NOMO-1 (cell line): ENCODE measurements around the gene STAT4.
"Not testable (repeated sequence)": the region's sequence is repeated elsewhere in the genome, so short reads cannot be mapped to it uniquely, and the experiment has no call there.

Experiments used
- DNase-seq, 2 experiments: peaks; one replicate each; lab custom pipeline; 2025; ENCODE audit not compliant: unreplicated experiment in 2 of 2; lab: John Stamatoyannopoulos, UW

The STAT4 gene

DNA sequence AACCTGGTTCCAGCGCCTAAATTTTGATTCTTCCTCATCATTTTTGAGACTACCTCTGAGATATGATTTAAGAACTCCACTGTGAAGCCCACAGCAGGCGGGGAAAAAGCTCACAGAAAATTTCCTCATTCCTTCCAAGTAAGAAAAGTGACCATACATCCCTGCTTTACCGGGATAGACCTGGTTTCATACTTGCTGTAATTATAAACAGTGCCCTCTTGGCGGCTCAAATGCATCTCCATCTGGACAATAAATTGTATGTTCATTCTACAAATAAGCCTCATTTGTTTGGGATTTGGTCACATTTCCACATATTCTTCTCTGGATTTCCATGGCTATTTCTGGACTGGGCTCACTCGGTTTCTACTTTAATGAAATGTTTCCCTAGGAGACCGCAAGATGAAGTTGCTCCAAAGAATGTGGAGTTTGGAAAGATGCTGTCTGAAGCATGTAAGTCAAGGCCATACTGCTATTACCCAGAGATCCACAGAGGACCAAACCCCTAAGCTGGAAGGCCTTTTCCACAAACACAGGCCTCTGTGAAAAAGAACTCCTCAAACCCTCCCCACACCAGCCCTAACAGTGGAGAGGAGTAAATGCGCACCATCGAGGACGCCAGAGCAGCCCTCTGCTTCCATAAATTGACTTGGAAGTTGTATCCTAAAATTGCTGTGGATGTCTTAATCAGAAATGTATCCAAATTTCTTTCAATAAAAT is 150.7 kb downstream of the STAT4 start:
- no peak for DNase-seq

DNA sequence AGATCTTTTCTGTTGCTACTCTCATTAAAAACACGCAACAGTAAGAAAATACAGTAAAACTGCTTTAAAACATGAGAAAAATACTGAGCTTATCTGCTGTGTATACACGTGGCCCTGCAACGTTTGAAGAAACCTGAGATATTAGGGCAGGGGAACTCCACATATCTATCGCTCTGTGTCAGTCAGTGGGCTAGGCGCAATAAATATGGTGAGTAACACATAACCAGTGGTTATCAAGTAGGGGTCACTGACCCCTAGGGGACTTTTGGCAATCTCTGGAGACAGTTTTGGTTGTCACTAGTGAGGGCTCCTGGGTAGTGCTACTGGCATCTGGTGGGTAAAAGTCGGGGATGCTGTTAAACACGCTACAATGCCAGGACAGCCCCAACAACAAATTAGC is 151.7 kb downstream of the STAT4 start:
- DNase-seq: no peak

DNA sequence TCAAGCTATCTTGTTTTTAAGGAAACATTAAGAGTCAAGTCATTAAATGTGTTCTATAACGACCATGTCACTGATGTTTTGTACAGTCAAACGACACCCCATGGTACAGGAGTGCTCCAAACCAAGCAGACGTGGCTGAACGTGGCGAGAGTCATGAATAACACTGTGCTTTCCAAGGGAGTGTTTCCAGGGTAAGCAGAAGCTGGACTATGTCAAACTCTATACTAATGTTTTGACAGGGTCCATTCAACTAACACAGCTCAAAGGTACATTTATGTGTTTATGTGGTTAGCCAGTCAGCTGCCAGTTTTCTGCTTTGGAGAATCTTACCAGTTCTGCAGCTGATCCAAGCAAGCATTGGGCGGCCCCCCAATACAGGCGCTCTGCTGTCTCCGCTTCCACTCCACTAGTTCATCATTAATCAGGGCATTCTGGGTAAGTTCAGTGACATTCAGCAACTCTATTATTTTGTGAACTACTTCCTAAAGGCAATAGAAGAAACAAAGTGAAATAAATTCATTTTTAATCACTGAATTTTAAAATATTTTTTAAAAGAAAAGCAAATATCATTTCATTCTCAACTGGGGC is 153.2 kb downstream of the STAT4 start:
- DNase-seq: no peak

DNA sequence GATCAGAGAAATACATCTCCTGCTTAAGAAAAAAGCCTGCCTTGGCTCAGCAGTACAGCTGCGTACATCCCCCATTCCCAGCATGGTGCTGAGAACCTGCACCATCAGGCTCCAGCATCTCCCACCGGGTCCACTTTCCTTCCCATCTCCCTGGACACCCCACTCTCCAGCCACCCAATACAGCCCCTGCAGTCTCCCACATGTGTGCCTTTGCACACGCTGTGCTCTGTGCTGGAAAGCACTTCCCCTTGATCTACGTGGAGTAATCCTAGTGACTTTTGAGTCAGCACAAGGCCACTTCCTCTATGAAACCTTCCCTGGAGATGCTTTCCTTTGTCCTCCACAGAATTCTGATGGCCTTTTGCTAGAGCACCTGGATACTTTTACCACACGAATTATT is 153.8 kb downstream of the STAT4 start:
- peak; percentile 14 to 35 for DNase-seq

DNA sequence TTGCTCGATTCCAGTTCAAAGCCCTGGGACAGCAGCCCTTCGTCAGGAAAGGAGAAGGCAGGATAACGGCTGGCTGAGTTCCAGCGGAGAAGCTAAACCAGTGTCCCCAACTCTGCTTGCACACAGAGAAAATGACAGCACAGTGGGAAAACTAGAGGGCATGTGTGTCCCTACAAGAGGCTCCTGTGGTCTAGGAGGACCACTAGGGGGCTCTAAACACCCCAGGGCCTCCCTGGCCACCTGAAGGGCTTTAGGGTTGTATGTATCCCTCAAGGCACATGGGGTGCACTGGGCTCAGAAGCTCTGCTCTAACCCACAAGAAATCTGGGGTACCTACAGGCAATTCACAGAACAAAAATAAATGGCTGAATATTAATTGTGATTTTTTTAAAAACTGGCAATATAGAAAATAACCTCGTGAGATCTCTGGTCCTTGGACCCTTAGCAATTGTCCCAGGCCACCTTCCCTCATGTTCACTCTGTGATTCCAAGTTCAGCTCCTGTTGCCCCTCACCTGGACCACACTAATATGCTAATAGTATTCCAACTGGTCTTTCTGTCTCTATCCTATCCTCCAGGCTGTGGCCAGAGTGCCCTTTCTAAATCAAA is 154.4 kb downstream of the STAT4 start:
- DNase-seq: peak; percentile 3 to 4

DNA sequence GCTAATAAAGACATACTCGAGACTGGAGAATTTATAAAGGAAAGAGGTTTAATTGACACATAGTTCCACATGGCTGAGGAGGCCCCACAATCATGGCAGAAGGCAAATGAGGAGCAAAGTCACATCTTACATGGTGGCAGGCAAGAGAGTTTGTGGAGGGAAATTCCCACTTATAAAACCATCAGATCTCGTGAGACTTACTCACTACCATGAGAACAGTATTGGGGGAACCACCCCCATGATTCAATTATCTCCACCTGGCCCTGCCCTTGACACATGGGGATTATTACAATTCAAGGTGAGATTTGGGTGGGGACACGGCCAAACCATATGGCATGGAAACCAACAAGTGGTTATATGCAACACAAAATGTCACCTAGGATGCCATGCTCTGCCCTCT is 155.5 kb downstream of the STAT4 start:
- not testable (repeated sequence) for DNase-seq

DNA sequence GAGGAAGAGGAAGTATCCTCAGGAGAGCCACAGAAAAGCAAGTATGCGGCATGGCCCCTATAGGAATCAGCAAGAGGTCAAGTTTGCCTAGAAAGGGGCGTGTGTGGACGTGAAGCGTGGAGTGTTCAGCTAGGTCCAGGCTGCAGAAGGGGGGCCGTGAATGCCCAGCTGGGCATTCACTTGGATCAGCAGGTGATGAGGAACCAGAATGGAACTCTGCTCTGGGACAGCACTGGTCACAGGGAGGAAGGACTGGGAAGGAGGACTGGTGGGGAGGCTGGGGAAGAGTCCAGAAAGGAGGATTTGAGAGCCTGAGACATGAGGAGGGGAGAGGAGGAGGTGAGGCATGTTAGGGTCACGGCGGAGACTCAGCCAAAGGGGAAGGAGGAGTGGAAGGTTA is 156.6 kb downstream of the STAT4 start:
- DNase-seq: no peak

DNA sequence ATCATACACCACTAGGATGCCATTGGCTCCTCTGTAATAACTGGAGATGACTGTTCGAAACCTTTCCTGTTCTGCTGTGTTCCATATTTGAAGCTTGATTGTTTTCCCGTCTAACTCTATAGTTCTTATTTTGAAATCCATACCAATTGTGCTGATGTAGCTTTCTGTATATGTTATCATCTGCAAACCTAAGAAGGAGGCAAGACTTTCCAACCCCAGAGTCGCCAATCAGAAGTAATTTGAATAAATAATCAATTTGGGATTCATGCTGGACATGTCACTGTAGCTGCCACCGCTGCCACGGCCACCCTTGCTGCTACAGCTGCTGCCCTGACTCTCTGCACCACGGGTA is 157.5 kb downstream of the STAT4 start:
- DNase-seq: no peak

DNA sequence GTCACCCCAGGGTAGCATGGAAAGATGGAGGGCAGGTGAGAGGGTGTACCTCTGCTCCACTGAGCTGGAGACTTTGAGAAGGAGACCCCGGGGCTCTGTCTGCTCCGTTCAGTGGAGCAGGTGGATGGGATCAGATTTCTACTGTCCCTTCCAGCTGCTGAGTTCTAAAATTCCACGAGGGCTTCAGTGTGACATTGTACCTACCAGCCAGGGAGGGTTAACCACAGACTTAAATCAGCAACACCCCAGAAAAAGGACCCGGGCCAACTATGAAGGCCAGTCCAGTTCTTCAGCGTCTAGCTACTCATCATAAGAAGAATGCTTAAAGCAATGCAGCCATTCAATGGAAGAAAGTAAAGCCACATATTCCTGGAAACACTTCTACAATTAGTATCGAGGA is 160.7 kb downstream of the STAT4 start:
- no peak for DNase-seq

DNA sequence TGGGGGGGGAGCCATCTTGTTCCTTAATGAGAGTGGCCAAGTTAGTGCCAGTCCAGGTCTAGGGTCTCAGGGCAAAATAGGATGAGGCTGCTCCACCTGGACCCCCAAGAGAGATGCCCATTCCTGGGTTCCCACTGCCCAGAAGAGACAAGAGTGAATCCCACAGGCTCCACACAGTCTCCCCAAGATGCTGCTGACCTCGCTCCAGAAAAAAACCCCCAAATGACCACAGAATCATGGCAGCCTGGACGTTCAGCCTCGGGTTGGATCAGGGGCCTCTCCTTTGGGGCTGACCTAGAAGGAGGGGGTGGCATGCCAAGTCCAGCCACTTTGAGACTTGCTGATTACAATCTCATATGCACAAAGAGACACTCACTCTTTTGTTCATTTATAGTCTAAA is 161.9 kb downstream of the STAT4 start:
- no peak for DNase-seq

DNA sequence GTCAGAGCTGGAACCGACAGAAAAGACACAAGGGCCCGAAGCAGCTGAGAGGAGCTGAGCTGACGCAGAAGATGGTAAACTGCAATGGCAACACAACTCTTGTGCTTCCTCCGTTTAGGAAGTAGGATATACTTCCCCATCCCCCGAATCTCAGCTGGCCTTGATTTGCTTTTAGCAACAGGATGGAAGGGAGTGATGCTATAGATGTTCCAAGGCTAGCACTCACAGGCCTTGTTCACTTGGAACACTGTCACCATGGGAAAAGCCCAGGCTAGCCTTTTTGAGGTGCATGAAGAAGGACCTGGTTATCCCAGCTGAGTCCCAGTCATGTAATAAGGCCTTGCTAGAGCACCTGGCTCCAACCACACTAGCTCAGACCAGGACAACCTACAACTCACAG is 162.9 kb downstream of the STAT4 start:
- DNase-seq: no peak

DNA sequence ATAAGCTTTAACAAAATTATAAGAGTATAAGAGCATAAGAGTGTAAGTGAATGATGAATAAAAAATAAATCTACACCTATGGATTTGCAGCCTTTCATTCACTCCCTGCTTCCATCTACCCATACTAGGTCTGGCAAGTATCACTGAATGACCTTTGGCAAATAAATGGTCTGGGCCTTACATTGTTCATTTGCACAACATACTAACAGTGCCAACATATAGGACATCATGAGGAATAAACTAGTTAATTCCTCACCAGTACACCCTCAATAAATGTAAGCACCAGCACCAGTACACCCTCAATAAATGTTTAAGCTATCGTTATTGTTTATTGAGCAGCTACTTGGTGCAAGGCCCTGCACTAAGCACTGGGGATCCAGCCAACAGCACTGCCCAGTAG is 163.7 kb downstream of the STAT4 start:
- no peak for DNase-seq

DNA sequence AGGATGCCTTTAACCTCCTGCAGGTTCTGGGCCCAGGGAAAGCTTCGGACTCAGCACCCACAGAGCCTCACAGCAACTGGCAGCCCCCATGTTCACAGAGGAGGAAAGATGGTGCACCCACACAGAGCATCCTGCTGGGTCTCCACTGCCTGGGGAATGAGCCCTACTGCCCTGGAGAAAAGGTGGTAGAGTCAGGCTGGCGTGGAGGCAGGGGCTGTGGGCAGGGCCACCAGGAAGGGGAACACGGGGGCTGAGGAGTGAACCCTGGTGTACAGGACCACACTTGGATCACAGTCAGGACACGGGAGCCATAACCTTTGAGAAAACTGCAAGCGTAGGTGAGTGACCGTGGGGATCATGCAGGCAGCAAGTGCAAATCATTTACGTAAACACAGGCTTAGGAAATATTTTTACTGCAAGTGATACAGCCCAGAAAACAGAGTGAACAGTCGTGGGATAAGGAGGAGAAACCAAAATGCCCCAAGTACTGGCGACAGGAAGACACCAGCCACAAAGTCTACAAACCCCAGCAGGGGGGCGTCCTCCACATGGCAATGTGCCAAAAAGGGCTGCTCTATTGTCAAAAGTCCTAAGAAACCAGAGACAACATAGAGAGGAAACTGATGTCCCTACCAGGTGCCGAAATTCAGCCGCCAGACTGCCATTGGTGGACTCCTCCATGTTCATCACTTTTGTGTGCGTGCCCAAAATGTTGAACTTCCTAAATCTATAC is 164.4 kb downstream of the STAT4 start:
- DNase-seq: no peak

DNA sequence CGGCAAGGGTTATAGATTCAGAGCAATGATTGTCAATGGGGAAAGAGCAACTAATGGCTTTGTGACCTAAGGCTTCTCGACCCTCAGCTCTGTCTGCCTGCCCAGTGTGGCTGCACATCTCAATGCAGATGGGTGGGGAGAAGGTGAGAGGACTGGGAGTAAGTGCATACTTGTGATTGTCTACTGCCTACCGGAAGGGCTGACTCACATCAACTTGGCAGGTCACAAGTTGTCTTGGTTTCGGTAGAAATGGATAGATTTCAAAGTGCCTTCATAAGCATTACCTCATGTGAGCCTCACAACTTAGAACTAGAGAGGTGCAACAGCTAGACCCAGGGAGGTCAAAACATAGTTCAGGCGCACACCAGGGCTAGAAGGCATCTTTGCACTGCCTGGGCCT is 166.2 kb downstream of the STAT4 start:
- no peak for DNase-seq

DNA sequence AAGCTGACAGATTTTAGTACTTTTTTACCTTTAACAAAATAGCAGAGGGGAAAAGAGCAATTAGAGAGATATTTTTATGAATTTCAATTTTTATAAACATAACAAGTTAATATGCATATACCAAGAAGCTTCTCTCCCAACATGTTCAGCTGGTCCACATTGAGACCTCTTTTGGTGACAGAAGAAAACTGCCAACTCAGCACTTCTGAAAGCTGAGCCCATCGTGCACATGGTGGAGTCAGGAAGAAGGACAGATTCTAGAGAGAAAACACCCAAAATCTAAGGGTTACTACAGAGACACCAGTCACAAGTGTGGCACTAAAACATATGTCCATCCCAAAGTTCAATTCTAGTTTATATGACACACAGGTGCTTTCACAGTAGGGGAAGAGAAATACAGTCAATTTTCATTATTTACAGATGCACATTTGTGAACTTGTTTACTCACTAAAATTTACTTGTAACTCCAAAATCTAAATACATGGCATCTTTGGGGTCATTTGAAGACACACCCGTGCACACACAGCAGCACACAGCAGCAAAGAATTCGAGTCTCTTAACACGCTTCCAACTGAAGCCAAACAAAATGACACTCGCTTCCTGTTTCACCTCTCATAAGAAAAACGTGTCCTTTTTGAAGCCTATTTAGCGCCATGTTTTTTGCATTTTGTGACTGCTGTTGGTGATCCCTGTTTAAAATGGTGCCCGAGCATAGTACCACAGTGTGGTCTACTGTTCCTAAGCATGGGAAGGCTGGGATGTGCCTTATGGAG is 168.3 kb downstream of the STAT4 start:
- DNase-seq: no peak

DNA sequence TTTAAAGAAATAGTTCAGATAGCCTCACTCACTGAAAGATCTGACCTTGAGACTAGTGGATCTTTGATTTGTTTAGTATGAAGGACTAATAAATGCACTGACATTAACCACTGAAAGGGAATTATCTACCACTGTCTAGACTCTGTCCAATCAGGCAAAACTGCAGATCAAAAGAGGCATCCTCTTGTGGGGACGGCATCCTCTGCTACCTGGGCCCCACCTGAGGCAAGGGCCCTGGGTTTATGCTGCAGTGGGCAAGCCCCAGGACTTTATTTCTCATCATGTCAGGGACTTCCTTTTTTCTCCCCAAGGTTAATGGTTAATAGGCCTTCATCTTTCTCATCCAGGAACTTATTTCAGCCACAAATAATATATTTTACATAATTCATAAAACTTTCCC is 169.1 kb downstream of the STAT4 start:
- no peak for DNase-seq

DNA sequence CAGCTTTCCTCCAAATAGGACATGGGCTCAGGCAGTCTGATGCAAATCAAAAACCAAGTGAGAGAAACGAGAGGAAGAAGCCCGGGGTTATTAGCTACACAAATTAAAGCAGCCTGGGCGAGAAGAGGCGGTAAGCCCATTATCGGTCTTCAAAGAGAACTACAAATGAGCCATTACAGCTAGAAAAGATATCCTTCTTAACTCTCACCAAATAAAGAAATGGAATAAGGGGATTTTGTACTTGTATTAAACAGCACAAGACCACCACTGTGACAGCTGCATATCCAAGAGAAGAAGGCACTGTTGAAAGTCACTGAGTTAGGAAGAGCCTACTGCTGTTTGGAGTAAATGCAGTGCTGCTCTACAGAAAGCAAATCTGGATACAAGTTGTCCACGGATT is 169.5 kb downstream of the STAT4 start:
- no peak for DNase-seq

DNA sequence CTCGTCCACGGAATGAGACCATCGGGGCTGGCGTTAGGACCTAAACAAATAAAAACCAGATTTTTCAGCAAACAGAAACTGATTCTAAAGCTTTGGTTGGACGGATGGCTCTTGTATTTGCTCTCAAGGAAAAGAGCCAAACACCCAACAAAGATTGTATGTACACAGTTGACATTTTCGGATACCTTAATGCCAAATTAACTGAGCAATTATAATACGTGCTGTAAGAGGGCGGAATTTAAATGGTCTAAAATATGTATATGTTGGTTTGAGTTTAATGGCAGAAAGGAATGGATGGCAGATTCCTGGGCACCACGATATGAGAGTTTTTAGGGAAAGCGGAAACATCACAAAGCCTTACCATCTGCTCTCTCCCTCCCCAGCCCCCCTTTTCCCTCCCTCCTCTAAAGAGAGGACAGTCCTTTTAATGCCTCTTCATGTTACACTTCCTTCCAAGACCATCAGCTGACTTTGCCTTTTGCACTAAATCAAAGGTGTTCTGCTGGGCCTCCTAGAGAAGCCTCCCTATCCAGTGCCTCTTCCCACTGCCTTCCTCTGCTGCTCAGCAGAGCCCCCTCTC is 170.1 kb downstream of the STAT4 start:
- DNase-seq: no peak

DNA sequence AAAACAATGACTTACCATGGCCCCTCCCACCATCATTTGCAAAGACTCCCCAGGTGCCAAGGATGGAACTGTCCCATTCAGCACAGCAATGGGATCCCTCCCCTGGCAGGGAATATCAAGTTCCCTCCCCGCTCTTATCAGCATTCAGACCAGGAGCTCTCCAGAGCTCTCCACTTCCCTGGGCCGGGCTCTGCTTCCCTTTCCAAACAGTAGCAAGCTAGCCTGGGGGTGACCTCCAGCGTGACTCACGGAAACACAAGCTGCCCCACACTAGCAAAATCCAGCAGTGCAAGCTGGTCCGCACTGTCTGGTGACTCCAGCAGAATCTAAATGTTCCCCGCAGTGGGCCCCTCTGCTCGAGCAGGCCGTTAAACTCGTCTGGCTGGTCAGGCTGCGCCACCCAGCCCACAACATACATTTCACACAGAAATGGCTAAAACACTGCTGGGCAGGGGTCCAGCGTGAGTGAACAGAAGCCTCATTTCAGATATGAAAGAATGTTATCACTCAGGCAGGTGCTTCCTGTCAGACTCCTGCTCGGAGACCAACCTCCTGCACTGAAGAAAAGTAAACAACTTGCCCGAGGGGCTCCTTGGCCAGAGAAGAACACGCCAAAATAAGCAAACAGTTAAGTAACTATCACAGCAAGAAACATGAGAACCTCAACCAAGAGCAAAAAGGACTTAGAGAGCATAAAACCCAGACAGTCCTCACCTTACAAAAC is 170.7 kb downstream of the STAT4 start:
- DNase-seq: no peak
